Lower lobe of right lung (tissue), 2 donors: ENCODE data around the gene TRIM2. TPM values are rescaled to one million over a fixed set of nuclear protein-coding genes. Genes with fewer than 3 reads are reported as not detected.

Experiments
- ATAC-seq, 2 donors: fragments of 200-7000 bp; cut with Tn5 transposase; one replicate each; pipeline ENCODE4 v1.9.1; 2020 to 2022; ENCODE audit warnings: mild to moderate bottlenecking in 2 of 2, moderate library complexity in 2 of 2
- DNase-seq: peaks from one replicate; pipeline ENCODE4 v3.0.0-alpha.2; 2020
- H3K27ac ChIP-seq: fragments of 200-600 bp; one replicate; pipeline ENCODE4 v1.8.0; 2022
- H3K27me3 ChIP-seq: fragments of 200-600 bp; one replicate; pipeline ENCODE4 v1.8.0; 2022; ENCODE audit warnings: low read depth
- H3K36me3 ChIP-seq: fragments of 200-600 bp; one replicate; pipeline ENCODE4 v1.8.0; 2022; ENCODE audit warnings: mild to moderate bottlenecking
- H3K4me1 ChIP-seq: fragments of 200-600 bp; one replicate; pipeline ENCODE4 v1.8.0; 2022
- H3K4me3 ChIP-seq: fragments of 200-600 bp; one replicate; pipeline ENCODE4 v1.8.0; 2022; ENCODE audit warnings: mild to moderate bottlenecking
- H3K9me3 ChIP-seq: fragments of 200-600 bp; one replicate; pipeline ENCODE4 v1.8.0; 2022
- CTCF ChIP-seq: fragments of 200-600 bp; IDR thresholded peaks from one replicate; pipeline ENCODE4 v1.8.0; 2022; ENCODE audit warnings: antibody characterized with exemption, mild to moderate bottlenecking
- intact Hi-C: fragments of 100-400 bp; cut with DNase I; formaldehyde crosslinking; loops from one replicate; pipeline ENCODE4 v1.11.0; 2022
- total RNA-seq: library from RNA; stranded (reverse); fragmentation: NEBNext Ultra II Directional; extraction: Animal tissue kit (Norgen Biotek cat#: 25700); gene quantifications from one replicate; pipeline ENCODE4 v1.2.1, GENCODE V29; 2021
- donor health status: DM: no; HTN: yes; CAD: no; lungs with severe emphysema.

Gene TRIM2
- total RNA-seq, 1 donor from 2014 or later: 32.6 TPM

- H3K4me1 ChIP-seq: peaks cover 22% of the 10 kb centered on the region
- no peak overlapping the region for H3K27ac ChIP-seq
- no peaks in the 10 kb centered on the region for H3K27me3 ChIP-seq
- no peaks in the 10 kb centered on the region for H3K36me3 ChIP-seq
- TF ChIP-seq CTCF: no peak
- DNase-seq: no peak
- H3K4me3 ChIP-seq: no peak overlapping the region
- ATAC-seq: no peak
- no peaks in the 10 kb centered on the region for H3K9me3 ChIP-seq
- intact Hi-C loops: no loop called here
These were observed 34.1 kb downstream of the TRIM2 start for GRCh38 chr4:153238135-153238919.

GRCh38 chr4:153239409-153239808 lies 35.2 kb downstream of the TRIM2 start:
- Histone ChIP-seq H3K9me3 (no peaks in the 10 kb centered on the region), H3K27me3 (no peaks in the 10 kb centered on the region), H3K4me1 (peaks cover 13% of the 10 kb centered on the region), H3K36me3 (no peaks in the 10 kb centered on the region), H3K4me3 (no peak overlapping the region), H3K27ac (no peak overlapping the region)
- DNase-seq: no peak
- intact Hi-C loops: no loop called here
- no peak for TF ChIP-seq CTCF
- no peak for ATAC-seq

- no peaks in the 10 kb centered on the region for H3K27me3 ChIP-seq
- TF ChIP-seq CTCF: no peak
- no peak overlapping the region for H3K27ac ChIP-seq
- peaks cover 9% of the 10 kb centered on the region for H3K4me1 ChIP-seq
- intact Hi-C loops: no loop called here
- no peaks in the 10 kb centered on the region for H3K9me3 ChIP-seq
- no peaks in the 10 kb centered on the region for H3K36me3 ChIP-seq
- H3K4me3 ChIP-seq: no peak overlapping the region
- no peak for DNase-seq
- ATAC-seq: no peak
These were observed 37.1 kb downstream of the TRIM2 start for GRCh38 chr4:153241295-153241694.

- ATAC-seq (no peak), DNase-seq (no peak)
- no peaks in the 10 kb centered on the region for H3K27me3 ChIP-seq
- H3K4me3 ChIP-seq: no peak overlapping the region
- TF ChIP-seq CTCF: no peak
- intact Hi-C loops: no loop called here
- peaks cover 9% of the 10 kb centered on the region for H3K4me1 ChIP-seq
- no peak overlapping the region for H3K27ac ChIP-seq
- no peaks in the 10 kb centered on the region for H3K9me3 ChIP-seq
- no peaks in the 10 kb centered on the region for H3K36me3 ChIP-seq
These were observed 38.0 kb downstream of the TRIM2 start for GRCh38 chr4:153241970-153242838.

- no peak overlapping the region for H3K27ac ChIP-seq
- H3K27me3 ChIP-seq: no peaks in the 10 kb centered on the region
- intact Hi-C loops: no loop called here
- TF ChIP-seq CTCF: no peak
- H3K4me3 ChIP-seq: no peak overlapping the region
- no peaks in the 10 kb centered on the region for H3K36me3 ChIP-seq
- DNase-seq (no peak), ATAC-seq (no peak)
- H3K4me1 ChIP-seq: peaks cover 9% of the 10 kb centered on the region
- no peaks in the 10 kb centered on the region for H3K9me3 ChIP-seq
These were observed 38.6 kb downstream of the TRIM2 start for GRCh38 chr4:153242839-153243324.
